GM18517 (cell line): ENCODE results near the gene C18orf63.
"Not testable (repeated sequence)": the region's sequence is repeated elsewhere in the genome, so short reads cannot be mapped to it uniquely, and the experiment has no call there.

Experiments used
- ATAC-seq: cut with Tn5 transposase; IDR thresholded peaks from one replicate; pipeline ENCODE4 v1.9.1; 2021; ENCODE audit warnings: mild to moderate bottlenecking, moderate library complexity; ENCODE audit not compliant: unreplicated experiment

Gene C18orf63

GRCh38 chr18:74326791-74327190, 11.2 kb downstream of the C18orf63 start:
- not testable (repeated sequence) for ATAC-seq

DNA sequence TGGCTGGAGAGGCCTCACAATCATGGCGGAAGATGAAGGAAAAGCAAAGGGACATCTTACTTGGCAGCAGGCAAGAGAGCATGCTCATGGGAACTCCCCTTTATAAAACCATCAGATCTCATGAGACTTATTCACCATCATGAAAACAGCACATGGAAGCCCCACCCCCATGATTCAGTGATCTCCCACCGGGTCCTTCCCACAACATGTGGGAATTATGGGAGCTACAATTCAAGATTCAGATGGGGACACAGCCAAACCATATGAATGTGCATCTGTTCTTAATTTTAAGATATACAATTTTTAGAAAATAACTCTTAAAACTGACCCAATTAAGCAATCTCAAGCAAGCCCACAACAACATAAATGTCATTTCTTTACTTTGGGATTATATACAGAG, 12.6 kb downstream of the C18orf63 start:
- no peak for ATAC-seq

- no peak for ATAC-seq
Observed at GRCh38 chr18:74329688-74330205, 14.1 kb downstream of the C18orf63 start.

GRCh38 chr18:74331404-74331803, 15.8 kb downstream of the C18orf63 start:
- no peak for ATAC-seq

DNA sequence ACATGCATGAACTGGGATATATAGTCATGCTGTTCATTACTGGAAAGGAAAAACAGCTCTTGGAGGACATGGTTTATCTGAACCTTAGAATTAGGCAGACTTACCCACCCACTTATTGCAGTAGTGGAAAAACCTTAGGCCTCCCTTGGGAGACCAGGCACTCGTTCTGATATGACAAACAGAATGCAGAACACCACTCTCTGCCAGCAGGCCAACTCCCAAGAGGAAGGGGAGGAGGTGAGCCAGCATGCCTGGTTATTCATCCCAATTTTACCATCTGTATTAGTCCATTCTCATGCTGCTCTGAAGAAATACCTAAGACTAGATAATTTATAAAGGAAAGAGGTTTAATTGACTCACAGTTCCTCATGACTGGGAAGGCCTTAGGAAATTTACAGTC, 17.5 kb downstream of the C18orf63 start:
- no peak for ATAC-seq

GRCh38 chr18:74334242-74334893, 18.7 kb downstream of the C18orf63 start:
- ATAC-seq = peak; percentile 66

GRCh38 chr18:74336656-74337055, 21.0 kb downstream of the C18orf63 start:
- no peak for ATAC-seq

DNA sequence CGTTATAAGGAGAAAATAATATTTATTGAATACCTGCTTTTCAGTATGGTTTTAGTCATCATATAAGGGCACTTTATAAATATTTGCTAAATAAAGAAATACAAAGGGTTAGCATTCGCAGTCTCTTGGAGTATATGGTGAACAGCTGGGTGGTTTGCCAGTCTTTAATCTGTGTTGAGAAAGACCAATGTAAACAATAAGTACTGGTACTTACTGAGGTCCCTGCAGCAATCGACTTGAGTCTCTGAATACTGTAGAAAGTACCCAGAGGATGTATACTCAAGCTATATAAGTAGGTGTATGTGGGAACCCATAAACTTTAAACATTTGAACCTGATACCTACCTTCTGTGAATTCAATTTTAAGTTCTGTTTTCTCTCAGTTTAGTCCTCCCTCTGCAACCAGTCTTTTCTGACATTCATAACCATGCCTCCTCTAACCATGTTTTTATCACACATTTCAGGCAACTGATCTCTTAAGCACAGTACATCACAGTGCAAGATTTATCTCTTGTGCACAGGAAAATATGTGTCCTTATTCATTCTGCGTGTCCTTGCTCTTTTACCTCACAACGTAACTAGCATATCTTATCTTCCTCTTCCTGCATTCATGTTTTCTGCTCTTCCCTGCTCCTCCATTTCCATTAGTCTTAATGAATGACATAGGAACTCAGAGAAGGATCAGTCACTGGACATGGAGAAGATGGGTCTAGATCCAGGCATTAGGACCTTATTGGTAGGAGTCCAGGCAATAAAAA, 21.7 kb downstream of the C18orf63 start:
- ATAC-seq = no peak

DNA sequence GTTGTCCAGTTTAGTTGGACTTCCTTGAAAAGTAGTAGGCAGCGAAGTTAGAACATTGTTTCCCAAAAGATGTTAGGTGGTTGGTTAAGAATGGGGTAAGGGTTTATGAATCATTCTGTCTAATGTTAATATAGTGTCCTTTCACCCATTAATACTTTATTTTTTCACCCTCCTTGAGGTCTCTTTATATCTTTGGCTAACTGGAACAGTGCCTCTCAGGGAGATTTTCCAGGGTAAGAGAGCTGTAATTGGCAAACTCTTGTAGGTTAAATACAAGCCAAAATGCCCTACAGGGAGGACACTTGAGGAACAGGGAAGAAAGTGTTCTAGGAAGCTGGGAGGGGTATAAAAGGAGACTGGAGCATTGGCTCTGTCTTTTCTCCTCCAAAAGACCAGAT, 22.3 kb downstream of the C18orf63 start:
- ATAC-seq = no peak

- ATAC-seq = no peak
Observed at GRCh38 chr18:74342416-74343043, 26.9 kb downstream of the C18orf63 start.

- no peak for ATAC-seq
Observed at GRCh38 chr18:74346206-74346605, 30.6 kb downstream of the C18orf63 start.

- no peak for ATAC-seq
Observed at GRCh38 chr18:74348581-74348980, 32.9 kb downstream of the C18orf63 start.

GRCh38 chr18:74351354-74351753, 35.7 kb downstream of the C18orf63 start:
- peak; percentile 66 for ATAC-seq

- ATAC-seq = peak; percentile 52
Observed at GRCh38 chr18:74353169-74353775, 37.6 kb downstream of the C18orf63 start.

DNA sequence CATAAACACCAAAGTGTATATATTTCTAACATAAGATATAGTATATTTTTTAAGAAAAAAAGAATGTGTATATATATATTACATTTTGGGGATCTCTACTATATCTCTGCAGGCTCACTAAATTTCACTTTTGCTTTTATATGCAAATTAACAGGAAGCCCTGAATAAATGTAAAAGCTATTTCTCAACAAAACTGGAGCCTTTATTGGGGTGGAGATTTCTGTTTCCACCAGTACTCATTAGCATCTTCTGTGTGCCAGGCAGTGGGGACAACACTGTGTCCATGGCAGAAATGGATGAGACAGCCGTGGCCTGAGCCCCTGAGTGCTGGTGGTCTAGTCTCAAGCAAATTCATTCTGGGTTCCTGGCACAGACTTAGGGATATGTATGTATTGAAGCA, 41.3 kb downstream of the C18orf63 start:
- no peak for ATAC-seq

DNA sequence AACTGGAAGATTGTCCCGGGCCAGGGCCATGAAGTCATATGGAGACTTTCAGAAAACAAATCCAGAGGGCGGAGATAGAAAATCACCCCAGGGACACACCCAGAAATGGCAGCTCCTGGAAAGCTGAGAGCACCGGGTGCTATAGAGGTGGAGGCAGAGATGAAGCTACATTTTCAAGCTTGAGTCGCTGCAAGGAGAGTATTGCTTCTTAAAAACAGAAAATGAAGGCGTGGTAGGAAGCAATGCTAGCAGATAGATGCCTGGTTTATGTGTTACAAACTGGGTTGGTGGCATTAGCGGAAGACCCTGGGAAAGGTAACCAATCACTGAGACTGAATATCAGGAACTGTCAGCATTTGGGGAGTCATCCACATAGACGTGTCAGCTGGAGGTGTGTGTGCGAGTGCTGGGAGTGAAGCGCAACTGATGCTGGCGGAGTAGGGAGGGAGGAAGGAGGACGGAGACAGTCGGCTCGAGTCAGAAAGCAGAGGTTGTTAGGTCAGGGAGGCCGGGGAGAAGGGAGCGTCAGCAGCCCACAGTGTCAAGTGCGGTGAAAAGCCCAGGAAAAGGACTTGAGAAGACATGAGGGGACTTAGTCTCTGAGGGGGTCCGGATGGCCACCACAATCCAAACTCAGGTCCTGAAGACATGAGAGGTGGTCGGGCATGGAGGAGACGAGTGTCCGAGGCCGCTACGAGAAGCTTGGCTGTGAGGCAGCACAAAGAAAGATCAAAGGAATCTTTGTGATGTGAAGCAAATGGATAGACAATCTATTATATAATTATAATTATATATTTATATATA, 45.4 kb downstream of the C18orf63 start:
- ATAC-seq = no peak

DNA sequence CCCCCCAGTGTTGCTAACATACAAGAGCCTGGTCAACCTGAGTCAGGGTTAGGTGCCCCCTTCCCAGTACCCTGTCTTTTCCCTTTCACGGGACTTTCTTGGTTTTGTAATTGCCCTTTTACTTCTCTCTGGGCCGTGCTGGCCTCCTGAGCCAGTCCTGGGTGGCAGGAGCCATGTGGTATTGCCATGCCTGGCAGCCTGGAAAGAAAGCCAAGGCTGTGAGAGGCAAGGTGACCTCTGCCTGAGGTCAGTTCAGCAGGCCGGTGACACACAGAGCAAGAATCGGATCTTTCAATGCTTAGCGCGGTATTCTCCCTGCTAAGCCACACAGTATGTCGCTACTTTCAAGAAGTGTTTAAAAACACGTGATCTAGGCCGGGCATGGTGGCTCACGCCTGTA, 52.3 kb downstream of the C18orf63 start:
- no peak for ATAC-seq

GRCh38 chr18:74368901-74369705, 53.5 kb downstream of the C18orf63 start:
- ATAC-seq = no peak

DNA sequence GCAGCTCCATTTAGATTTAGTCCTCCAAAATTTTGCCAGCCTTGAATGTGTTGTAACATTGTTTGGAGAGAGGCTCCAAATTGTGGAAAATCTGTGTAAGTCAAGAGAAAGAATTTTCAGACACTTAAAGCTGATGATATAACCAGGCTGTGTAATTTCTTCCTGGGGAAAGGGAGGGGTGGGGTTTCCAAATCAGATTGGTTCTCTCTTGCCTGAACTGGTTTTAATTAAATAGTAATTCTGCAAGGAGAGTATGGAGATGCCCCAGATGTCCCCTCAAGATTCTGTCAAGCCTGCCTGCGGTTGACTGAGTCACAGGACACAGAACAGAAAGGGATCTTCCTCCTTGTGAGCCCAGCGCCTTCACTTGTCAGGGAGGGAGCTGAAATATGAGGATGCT, 54.5 kb downstream of the C18orf63 start:
- ATAC-seq = no peak

- ATAC-seq = no peak
Observed at GRCh38 chr18:74373428-74373827, 57.8 kb downstream of the C18orf63 start.
